Measurements from ENCODE around the gene F12. TPM values are rescaled to one million over a fixed set of nuclear protein-coding genes. Genes with fewer than 3 reads are reported as not detected.

The F12 gene
- total and polyA plus RNA-seq, 2 of the 8 experiments (the other 6 are each of a cell fraction or from before 2014, with no cell fraction given), result 6.5 to 7.8 TPM

GRCh38 chr5:177423671-177424070 is 14.3 kb upstream of the F12 start:
- Histone ChIP-seq H3K79me2 (ENCODE audit: control insufficient read depth in 1 of 2, insufficient read depth in 2 of 2, low read length in 2 of 2) (peaks cover 0 to 17% of the 10 kb centered on the region in 2 experiments; a peak in 2 of 4 replicates), H3K79me1 (ENCODE audit: low read depth, low read length) (peaks cover 10% of the 10 kb centered on the region; the same call in 1 of the 2 replicates), H3K4me1 (replicated peaks in 1 of 4; ENCODE audit: control insufficient read depth in 3 of 4, insufficient read depth in 4 of 4, low read length in 3 of 4) (peaks cover 4 to 14% (median 7%) of the 10 kb centered on the region in 4 experiments; a peak in 6 of 7 replicates), H3K27me3 (replicated peaks in 1 of 4; ENCODE audit: control insufficient read depth in 3 of 4, extremely low read depth in 1 of 4, insufficient read depth in 3 of 4, low read length in 3 of 4) (no peaks in the 10 kb centered on the region), H3K4me2 (ENCODE audit: insufficient read depth in 1 of 2, low read depth in 2 of 2, low read length in 2 of 2) (no peak overlapping the region), H3K18ac (ENCODE audit: extremely low read depth, low read length) (no peak overlapping the region), H3K14ac (ENCODE audit: insufficient read length) (no peak overlapping the region), H3K36me3 (ENCODE audit: control insufficient read depth in 2 of 4, insufficient read depth in 4 of 4, low read length in 3 of 4) (no peaks in the 10 kb centered on the region), H2BK12ac (ENCODE audit: low read depth, low read length) (no peak overlapping the region), H4K5ac (ENCODE audit: insufficient read length, low read depth, low read length) (no peak overlapping the region), H2AK5ac (ENCODE audit: low read depth, low read length) (no peak overlapping the region), H4K8ac (ENCODE audit: extremely low read depth, insufficient read depth, low read length) (no peak overlapping the region), H2AFZ (ENCODE audit: low read length) (no peak overlapping the region), H3K56ac (replicated peaks; ENCODE audit: insufficient read length, low read depth, low read length) (no peak overlapping the region), H3K4ac (replicated peaks; ENCODE audit: insufficient read length, low read depth, low read length) (no peak overlapping the region), H2BK20ac (ENCODE audit: low read length) (no peak overlapping the region), H2BK120ac (replicated peaks; ENCODE audit: low read depth, low read length) (no peak overlapping the region), H2BK15ac (ENCODE audit: low read length) (0 out of 2 replicates have a peak overlapping the region, but pooled peaks have one; percentile 61), H3K9me3 (ENCODE audit: insufficient read depth in 2 of 2, low read depth in 1 of 2, low read length in 1 of 2) (no peaks in the 10 kb centered on the region), H3K27ac (ENCODE audit: low read depth, low read length) (no peak overlapping the region), H3K9ac (replicated peaks in 1 of 4; ENCODE audit: extremely low read depth in 1 of 4, low read depth in 3 of 4, low read length in 3 of 4) (no peak overlapping the region), H2BK5ac (ENCODE audit: low read depth, low read length) (no peak overlapping the region), H3K4me3 (ENCODE audit: extremely low read depth in 1 of 4, insufficient read depth in 2 of 4, low read depth in 3 of 4, low read length in 4 of 4) (no peak overlapping the region), H4K20me1 (replicated peaks in 1 of 2; ENCODE audit: control insufficient read depth in 1 of 2, insufficient read depth in 2 of 2, low read length in 2 of 2) (peaks cover 5 to 10% of the 10 kb centered on the region in 2 experiments), H3K23ac (ENCODE audit: insufficient read length) (no peak overlapping the region), H4K91ac (replicated peaks; ENCODE audit: insufficient read length, low read length) (no peak overlapping the region), H3K23me2 (ENCODE audit: low read depth, low read length) (peaks cover 10% of the 10 kb centered on the region)
- ChIA-PET POLR2A (ENCODE audit: partially characterized antibody) (interaction anchor here (0.9 to 24.2 kb wide), 8 partner anchors 18 to 60 kb away, joined by 3 to 460 read pairs (median 4); partner anchors contain the start of gene PRR7), CTCF (ENCODE audit: partially characterized antibody) (interaction anchor here (0.7 to 7.1 kb wide), 12 partner anchors 14 to 114 kb away, joined by 3 to 57 read pairs (median 4); partner anchors contain the start of genes F12 and PFN3)
- DNase-seq (ENCODE audit: low read depth in 1 of 2, low spot score in 2 of 2) (no peak), FAIRE-seq (no peak)
- WGBS, 2 experiments (ENCODE audit: extremely low coverage in 1 of 2, insufficient coverage in 1 of 2, insufficient read length in 1 of 2, insufficient replicate concordance in 2 of 2, low coverage in 1 of 2, low lambda C conversion rate in 2 of 2, missing lambda C conversion rate in 1 of 2), result 77% methylated on average over 2 of the region's 2 CpGs; no CpG with 5 or more reads in 1 of the 2 experiments
- TF ChIP-seq SP2 (IDR thresholded peaks at IDR 0.05; ENCODE audit: low read length) (no peak), KDM1A (IDR thresholded peaks at IDR 0.05; ENCODE audit: borderline replicate concordance, low read length) (no peak), SP1 (IDR thresholded peaks at IDR 0.05; ENCODE audit: low read depth, low read length) (no peak), ATF3 (IDR thresholded peaks at IDR 0.05; ENCODE audit: insufficient read depth, low read depth, low read length) (no peak)
